ENCODE measurements around the gene SPRYD4.
A peak's percentile ranks its signal among the peaks of the same experiment; 100 is the strongest.
"Not testable (repeated sequence)": the region's sequence is repeated elsewhere in the genome, so short reads cannot be mapped to it uniquely, and the experiment has no call there.

The SPRYD4 gene

DNA sequence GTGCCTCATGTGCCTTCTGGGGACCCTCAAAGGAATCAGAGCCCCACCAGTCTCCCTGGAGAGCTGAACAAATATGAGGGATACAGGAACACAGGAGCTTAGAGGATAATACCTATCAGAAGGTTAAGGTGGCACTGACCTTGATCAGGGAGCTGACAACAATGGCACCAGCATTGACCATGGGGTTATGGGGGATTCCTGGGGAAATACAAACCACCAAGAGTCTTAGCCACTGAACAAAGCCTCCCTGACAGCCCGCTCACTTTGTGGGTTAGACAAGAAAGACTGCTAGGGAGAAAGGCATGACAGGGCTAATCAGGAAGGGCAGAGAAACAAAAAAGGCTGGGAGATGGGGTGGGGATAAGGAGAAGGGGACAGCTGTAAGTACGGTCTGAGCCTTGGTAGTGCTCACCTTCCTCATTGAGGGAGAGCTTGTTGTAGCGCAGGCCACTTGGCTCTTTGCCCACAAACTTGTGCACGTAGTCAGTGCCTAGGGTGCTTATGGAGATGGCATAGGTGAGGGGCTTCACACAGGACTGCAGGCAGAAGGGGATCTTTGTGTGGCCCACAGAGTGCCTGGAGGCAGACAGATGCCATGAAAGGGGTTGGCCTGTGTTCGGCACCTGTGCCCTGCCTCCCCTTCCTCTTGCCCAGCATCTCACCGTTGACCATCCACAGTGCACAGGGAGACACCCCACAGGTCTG, 9.3 kb downstream of the SPRYD4 start:
- DNase-seq, result no peak

DNA sequence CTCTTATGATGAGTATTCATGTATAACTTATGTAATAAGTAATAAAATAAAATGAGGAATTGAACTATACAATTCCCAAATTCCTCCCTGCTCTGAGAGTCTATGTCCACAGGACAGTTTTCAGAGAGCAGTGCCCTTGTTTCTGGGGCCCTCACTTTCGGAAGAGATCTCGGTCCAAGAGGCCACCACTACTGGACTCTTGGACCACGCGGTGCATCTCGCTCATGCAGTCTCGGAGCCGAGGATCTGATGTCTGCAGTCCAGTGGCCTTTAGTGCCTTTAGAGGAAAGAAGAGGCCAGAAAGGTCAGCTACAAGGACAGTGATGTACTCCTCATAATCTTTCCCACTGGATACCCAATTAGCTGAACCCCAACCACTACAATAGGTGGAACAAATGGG, 11.2 kb downstream of the SPRYD4 start:
- DNase-seq, result no peak

DNA sequence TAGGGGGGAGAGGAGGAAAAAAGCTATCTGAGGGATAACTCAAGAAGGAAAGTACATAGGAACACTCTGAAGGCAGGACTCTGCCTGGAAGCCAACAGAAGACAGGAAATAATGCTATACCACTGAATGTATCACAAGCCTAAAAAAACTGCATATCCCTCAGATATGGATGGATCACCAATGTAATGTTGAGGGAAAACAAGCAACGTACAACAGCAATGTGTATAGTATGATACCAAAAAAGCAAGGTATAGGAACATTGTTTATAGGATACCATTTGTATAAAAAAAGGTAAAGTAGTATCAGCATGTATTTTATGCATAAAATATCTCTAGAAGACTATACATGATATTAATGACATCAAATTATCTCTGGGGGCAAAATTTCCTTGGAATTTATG, 16.2 kb downstream of the SPRYD4 start:
- DNase-seq, result no peak

DNA sequence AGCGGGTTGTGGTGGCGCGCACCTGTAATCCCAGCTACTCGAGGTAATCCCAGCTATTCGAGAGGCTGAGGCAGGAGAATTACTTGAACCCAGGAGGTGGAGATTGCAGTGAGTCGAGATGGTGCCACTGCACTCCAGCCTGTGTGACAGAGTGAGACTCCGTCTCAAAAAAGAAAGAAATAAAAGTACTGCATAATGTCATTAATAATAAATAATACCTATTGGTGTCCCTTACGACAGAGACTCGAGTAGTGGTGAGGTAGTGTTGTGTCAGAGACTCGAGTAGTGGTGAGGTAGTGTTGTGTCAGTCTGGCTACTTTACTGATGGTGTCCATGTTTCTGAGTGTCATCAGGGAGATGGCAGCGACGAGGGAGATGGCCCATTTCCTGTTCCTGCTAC, 18.3 kb downstream of the SPRYD4 start:
- no peak for DNase-seq

DNA sequence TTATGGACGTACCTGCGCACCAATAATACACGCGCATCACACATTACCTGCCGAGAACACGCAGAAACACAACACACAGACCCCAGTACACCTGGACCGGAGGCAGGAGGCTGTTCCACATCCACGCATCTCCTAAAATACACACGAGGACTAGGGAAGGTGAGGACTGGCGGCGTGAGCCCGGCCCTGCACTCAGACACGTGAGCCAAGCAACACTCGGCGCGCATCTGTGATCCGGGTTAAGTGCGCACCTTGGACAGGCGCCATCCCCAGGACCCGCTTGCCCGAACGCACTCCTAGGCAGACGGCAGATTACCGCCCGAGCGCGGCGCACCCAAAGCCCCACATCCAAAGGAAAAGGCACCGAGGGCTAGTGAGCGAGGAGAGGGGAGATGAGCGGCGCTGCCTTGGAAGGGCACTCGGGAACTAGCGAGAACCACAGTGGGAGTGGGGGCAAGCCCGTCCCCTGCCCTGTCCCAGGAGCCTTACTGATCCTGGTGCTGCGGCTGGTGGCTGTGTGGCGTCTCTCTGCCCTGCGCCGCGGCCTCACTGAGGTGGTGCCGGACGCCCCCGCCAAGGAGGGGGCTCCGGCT, 19.2 kb downstream of the SPRYD4 start:
- DNase-seq, result no peak

DNA sequence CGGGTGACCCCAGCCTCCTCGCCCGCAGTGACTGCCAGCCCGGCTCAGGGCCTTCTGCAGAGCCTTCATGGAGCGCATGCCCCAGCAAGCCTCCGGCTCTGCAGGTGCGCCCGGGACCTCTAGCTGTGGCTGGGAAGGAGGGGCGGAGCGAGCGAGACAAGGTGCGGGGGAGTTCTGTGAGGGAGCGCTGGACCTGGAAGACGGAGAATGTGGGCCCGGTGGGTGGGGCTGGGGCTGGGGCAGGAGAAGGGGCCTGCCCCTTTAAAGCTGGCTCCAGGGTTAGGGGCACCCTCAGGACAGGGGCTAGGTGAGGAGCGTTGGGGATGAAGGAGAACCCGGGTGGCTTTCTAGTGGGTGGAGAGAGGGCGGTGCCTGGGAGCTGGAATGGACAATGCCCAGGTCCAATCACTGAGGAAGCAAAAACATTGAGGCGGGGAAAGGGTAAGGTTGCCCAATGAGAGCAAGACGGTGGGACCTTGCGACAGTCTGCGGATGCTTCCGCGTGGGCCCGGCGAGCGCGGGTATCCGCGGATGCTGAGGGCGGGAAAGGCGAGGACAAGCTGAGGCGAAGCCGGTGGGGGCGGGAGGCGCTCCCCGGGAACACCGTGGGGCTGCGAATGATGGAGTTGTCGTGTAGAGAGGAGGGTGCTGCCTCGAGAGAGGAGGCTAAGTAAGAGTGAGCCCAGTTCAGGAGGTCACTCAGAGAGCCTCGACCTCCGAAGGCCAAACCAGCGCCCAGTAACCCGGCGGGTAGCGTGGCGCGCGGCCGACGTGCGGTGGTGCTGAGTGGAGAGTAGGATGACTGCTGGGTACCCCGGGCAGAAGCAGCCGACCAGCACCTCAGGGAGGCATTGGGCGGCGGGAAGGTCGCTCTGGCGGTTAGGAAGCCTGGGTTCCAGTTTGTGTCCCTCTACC, 19.9 kb downstream of the SPRYD4 start, which contains the start of gene GLS2:
GLS2 (minus strand) TSS at position 121 of the 915 bp plus-strand sequence; CDS start at position 78, 43 bp downstream.
- DNase-seq, result peak; percentile 73

DNA sequence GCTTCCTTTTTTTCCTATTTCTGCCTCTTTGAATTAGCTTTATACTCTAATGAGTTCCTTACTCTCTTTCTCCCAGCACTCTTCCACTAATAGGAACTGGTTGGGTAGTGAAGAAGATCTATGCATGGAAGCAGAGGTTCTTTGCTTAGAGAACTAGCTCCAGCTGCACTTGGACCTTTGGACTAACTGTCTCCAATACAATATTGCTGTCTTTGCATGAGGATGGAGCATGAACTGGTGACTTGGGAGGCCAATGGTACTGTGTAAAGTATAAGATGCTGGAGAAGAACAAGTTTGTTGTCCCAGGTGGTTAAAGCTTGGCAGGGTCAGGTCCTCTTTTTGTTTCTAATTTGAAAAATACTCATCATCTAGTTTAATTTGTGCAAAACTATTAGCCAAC, 22.0 kb downstream of the SPRYD4 start:
- no peak for DNase-seq

DNA sequence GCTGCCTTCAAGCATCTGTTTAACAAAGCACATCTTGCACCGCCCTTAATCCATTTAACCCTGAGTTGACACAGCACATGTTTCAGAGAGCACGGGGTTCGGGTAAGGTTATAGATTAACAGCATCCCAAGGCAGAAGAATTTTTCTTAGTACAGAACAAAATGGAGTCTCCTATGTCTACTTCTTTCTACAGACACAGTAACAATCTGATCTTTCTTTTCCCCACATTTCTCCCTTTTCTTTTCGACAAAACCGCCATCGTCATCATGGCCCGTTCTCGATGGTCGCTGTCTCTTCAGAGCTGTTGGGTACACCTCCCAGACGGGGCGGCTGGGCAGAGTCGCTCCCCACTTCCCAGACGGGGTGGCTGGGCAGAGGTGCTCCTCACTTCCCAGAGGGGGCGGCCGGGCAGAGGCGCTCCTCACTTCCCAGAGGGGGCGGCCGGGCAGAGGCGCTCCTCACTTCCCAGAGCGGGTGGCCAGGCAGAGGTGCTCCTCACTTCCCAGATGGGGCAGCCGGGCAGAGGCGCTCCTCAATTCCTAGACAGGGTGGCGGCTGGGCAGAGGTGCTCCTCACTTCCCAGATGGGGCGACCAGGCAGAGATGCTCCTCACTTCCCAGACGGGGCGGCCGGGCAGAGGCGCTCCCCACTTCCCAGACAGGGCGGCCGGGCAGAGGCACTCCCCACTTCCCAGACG, 25.2 kb downstream of the SPRYD4 start:
- DNase-seq, result not testable (repeated sequence)

DNA sequence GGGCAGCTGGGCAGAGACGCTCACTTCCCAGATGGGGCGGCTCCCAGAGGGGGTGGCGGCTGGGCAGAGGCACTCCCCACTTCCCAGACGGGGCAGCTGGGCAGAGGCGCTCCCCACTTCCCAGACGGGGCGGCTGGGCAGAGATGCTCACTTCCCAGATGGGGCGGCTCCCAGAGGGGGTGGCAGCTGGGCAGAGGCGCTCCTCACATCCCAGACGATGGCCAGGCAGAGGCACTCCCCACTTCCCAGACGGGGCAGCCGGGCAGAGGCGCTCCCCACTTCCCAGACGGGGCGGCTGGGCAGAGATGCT, 25.7 kb downstream of the SPRYD4 start:
- not testable (repeated sequence) for DNase-seq

DNA sequence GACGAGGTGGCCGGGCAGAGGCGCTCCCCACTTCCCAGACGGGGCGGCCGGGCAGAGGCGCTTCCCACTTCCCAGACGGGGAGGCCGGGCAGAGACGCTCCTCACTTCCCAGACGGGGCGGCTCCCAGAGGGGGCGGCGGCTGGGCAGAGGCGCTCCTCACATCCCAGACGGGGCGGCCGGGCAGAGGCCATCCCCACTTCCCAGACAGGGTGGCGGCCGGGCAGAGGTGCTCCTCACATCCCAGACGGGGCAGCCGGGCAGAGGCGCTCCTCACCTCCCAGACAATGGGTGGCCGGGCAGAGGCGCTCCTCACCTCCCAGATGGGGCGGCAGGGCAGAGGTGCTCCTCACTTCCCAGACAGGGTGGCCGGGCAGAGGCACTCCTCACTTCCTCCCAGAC, 26.1 kb downstream of the SPRYD4 start:
- DNase-seq, result not testable (repeated sequence)

DNA sequence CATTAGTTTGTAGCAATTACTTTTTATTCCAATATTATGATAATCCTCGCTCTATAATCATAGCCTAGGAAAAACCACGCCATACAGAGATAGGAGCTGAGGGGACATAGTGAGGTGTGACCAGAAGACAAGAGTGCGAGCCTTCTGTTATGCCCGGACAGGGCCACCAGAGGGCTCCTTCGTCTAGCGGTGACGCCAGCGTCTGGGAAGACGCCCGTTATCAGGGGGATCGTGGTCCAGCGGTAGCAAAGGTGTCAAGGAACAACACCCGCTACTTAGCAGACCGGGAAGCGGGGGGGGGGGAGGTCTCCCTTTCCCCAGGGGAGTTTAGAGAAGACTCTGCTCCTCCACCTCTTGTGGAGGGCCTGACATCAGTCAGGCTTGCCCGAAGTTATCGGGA, 28.3 kb downstream of the SPRYD4 start:
- DNase-seq, result peak; percentile 44

DNA sequence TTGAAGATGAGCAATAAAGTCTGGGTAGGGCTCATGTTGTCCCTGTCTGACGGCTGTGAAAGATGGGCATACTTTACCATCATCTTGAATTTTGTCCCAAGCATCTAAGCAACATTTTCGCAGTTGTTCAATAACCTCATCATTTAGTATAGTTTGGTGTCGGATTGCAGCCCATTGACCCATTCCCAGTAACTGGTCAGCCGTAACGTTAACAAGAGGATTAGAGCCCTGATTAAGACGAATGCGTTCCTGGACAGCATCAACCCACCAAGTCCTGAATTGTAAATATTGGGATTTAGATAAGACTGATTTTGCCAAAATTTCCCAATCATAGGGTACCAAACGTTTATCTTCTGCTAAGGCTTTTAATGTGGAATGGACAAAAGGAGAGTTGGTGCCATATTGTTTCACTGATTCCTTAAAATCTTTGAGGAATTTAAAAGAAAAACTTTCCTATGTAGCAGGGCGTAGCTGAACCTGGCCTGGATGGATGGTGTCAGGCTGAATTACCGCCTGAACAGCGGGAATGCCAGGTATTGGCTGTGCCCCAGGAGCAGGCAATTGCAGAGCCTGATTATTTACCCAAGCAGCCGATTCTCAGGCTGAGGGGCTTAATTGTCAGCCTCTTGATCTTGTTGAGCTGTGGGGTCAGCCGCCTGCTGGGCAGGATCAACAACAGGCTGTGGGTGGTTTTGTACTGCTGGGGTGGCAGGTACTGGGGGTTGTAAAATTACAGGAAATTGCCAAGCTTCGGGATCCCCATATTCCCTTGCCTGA, 29.9 kb downstream of the SPRYD4 start:
- not testable (repeated sequence) for DNase-seq

DNA sequence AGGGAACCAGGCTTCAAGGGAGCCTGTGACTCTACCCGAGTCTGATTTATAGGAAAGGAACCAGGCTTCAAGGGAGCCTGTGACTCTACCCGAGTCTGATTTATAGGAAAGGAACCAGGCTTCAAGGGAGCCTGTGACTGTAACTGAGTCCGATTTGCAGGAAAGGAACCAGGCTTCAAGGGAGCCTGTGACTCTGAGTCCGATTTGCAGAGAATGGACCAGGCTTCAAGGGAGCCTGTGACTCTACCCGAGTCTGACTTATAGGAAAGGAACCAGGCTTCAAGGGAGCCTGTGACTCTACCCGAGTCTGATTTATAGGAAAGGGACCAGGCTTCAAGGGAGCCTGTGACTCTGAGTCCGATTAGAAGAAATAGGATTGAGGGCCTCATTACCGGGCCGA, 31.1 kb downstream of the SPRYD4 start:
- DNase-seq, result not testable (repeated sequence)

DNA sequence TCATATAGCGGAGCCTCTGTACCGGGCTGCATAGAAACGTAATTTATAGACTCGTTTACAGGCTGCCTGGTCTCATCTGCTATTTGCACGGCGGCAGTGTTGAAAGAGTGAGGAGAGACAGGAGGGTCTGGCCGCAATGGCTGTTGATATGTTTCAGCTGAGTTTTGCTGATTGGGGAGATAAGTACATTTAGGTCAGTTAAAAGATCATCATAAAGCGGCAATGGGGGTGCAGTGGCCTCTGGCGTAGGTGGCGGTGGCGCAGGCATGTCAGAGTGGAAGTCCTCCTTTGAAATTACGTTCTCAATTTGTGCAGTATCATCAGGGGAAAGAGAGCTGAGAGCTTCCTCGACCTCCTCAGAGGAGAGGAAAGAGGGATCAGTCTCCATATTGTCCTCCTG, 31.5 kb downstream of the SPRYD4 start:
- not testable (repeated sequence) for DNase-seq

DNA sequence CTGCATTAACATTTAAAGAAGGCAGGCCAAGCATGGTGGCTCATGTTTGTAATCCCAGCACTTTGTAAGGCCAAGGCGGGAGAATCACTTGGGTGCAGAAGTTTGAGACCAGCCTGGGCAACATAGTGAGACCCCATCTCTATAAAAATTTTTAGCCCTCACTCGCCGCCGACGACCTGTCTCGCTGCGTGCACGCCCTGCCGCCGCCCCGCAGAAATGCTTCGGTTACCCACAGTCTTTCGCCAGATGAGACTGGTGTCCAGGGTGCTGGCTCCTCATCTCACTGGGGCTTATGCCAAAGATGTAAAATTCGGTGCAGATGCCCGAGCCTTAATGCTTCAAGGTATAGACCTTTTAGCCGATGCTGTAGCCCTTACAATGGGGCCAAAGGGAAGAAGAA, 42.4 kb downstream of the SPRYD4 start:
- DNase-seq, result no peak

DNA sequence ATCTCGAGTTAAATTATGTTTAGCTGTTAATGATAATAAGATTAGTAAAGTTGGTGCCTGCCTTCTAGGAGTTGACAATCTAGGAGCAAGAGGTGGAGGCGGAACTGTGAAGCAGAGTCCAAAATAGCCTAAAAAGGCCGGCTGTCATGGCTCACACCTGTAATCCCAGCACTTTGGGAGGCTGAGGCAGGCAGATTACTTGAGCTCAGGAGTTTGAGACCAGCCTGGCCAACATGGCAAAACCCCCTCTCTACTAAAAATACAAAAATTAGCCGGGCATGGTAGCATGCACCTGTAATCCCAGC, 45.6 kb downstream of the SPRYD4 start:
- not testable (repeated sequence) for DNase-seq

DNA sequence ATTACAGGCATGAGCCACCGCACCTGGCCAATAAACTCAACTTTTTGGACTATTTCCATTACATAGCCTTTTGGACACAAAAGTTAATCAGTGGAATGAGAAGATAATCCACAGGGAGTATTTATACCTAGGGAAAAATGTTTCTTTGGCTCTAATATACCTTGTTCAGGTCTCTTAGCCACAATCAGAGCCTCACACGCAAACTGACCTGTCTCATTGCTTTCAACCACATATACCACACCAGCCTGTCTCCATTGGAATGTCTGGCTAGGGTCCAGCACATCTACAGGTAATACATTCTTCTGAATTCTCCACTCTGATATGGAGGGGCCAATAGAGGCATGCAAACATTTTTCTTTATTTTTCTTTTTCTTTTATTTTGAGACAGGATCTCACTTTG, 49.5 kb downstream of the SPRYD4 start:
- no peak for DNase-seq

DNA sequence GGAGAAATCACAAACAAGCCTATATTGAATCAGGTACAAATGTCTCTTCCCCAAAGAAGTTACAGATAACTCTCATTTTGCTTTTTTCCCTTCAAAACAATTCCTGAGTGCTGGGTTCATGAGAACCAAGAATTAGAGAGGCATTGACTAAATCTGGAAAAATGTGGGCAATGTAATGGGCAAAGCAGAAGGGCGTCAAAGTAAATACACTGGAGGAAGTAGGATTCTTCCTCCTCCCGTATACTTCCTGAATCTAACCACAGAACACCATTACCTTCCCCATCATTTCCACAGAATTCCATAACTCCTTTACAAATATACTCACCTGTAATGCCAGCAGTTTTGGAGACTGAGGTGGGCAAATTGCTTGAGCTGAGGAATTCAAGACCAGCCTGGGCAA, 50.2 kb downstream of the SPRYD4 start:
- no peak for DNase-seq

DNA sequence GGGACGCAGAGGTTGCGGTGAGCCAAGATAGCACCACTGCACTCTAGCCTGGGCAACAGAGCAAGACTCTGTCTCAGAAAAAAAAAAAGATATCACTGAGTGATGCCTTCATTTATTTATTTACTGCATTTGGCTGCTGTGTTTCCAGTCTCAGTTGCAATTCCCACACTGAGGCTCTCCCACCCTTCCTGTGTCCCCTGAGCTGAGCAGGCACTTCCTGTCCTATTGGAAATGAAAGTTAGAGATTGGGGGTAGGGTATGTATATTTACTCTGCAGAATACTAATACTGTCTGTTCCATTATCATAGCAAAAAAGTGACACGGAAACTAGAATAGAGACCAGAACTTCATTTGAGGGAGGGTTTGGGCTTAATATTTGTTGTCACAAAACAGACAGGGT, 51.7 kb downstream of the SPRYD4 start:
- DNase-seq, result no peak

DNA sequence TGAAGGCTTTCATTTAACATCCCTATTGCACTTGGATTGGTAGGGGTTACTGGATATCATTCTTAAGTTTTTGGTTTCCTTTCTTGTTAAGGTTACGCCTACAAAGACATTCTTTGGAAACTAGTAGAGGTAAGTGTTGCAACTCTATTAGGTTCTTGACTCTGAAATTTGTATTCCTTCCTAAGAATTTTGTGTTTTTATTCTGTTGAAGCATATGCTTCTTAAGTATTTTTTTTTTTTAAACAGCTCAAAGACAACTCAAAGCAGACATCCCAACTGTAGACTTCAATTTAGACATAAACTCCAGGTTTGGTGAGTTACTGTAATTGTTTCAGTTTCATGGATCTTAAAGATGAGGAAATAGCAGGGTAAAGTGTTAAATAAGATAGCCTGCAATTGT, 52.1 kb downstream of the SPRYD4 start:
- no peak for DNase-seq

DNA sequence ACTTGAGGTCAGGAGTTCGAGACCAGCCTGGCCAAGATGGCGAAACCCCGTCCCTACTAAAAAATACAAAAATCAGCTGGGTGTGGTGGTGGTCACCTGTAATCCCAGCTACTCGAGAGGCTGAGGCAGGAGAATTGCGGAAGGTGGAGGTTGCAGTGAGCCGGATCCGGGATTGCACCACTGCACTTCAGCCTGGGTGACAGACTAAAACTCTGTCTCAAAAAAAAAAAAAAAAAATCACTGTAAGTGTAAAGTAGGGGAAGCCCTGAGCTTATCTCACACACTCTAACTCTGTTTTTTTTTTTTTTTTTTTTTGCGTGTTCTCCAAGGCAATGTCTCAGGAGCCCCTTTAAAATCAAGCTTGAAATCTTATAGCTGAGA, 52.8 kb downstream of the SPRYD4 start:
- DNase-seq, result no peak

DNA sequence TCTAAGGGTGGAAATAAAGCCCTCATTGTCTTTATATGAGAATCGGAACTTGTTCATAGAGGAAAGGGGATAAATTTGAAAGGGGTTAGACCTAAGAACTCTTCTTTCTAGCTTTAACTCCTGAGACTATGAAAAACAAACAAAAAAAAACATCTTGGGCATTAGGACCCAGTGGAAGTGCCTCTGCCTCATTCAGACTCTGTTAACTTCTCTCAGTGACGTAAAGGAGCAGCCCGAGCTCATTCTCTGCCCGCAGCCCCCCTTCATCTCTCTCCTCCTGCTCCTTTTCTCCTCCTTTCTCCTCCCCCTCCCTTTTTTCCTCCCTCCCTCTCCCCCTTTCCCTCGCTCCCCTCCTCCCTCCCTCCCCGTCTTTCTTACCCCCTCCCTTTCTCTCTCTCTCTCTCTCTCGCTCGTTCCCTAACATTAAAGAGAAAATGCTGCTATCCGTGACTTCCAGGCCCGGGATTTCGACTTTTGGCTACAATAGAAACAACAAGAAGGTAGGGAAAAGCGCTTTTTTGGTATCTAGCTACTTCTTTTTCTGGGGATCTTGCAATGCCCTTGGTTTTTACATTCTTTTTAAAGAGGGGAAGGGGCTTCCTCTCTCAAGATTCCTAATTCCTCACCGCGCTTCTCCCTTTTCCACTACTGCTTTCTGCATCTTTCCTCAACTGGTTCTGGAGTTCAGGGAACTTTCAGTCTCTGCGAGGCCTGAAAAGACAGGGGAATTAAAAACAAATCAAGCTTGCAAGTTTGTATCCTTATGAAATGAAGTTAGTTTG, 53.4 kb downstream of the SPRYD4 start, which contains the start of gene RBMS2:
RBMS2 (plus strand) TSS at position 231 of the 782 bp plus-strand sequence; CDS start at position 435, 204 bp downstream.
- peak; percentile 93 for DNase-seq
